ENCODE data around the gene SUB1. TPM values are rescaled to one million over a fixed set of nuclear protein-coding genes. Genes with fewer than 3 reads are reported as not detected.

The SUB1 gene
- polyA plus RNA-seq, 1 donor (not counting 4 experiments of a cell fraction or from before 2014, with no cell fraction given), result 432 TPM

GRCh38 chr5:32642276-32643002 lies 57.1 kb downstream of the SUB1 start:
- no peaks in the 10 kb centered on the region for H3K9me1 ChIP-seq (ENCODE audit: control insufficient read depth, extremely low read depth, insufficient read depth, low read length)
- no peaks in the 10 kb centered on the region for H3K9me3 ChIP-seq (ENCODE audit: control insufficient read depth, low read depth, low read length)
- H3K4me1 ChIP-seq (ENCODE audit: control insufficient read depth, extremely low read depth, insufficient read depth, low read length), result peaks cover 12% of the 10 kb centered on the region
- H3K4me2 ChIP-seq (ENCODE audit: control insufficient read depth, extremely low read depth, insufficient read depth, low read depth, low read length), result peak overlapping the region; percentile 69
- DNase-seq (ENCODE audit: low read depth, low spot score) (no peak), FAIRE-seq (peak; percentile 55)
- H3K79me2 ChIP-seq (ENCODE audit: control insufficient read depth, insufficient read depth, low read length), result no peaks in the 10 kb centered on the region
- peak overlapping the region in 1 of 3 experiments; percentile 13 for H3K4me3 ChIP-seq (ENCODE audit: control insufficient read depth in 2 of 3, extremely low read depth in 1 of 3, insufficient read depth in 2 of 3, low read depth in 1 of 3, low read length in 3 of 3)
- no peaks in the 10 kb centered on the region for H3K27me3 ChIP-seq (ENCODE audit: control insufficient read depth, extremely low read depth, insufficient read depth, low read length)
- peak overlapping the region; percentile 35 for H3K27ac ChIP-seq (ENCODE audit: control insufficient read depth, insufficient read depth, low read length)
- dilution Hi-C loops (cut with MboI; ENCODE audit: extremely low pct_ligation_motif_present, low sequenced_read_pairs), result no loop called here
- no peak overlapping the region for H3K9ac ChIP-seq (ENCODE audit: control insufficient read depth, extremely low read depth, insufficient read depth, low read length)
- H3K36me3 ChIP-seq (ENCODE audit: control insufficient read depth in 2 of 2, extremely low read depth in 1 of 2, insufficient read depth in 2 of 2, low read length in 2 of 2), result no peaks in the 10 kb centered on the region
- H4K20me1 ChIP-seq (ENCODE audit: control insufficient read depth, extremely low read depth, insufficient read depth, low read length), result no peaks in the 10 kb centered on the region
- peak overlapping the region; percentile 21 for H2AFZ ChIP-seq (ENCODE audit: control insufficient read depth, low read length)
- TF ChIP-seq CTCF (optimal IDR thresholded peaks at IDR 0.05 in 1 of 3, IDR thresholded peaks at IDR 0.05 in 1 of 3, conservative IDR thresholded peaks at IDR 0.05 in 1 of 3; ENCODE audit: extremely low read depth in 1 of 3, insufficient read depth in 2 of 3, low read length in 3 of 3) (no peak), EZH2 (IDR thresholded peaks at IDR 0.05; ENCODE audit: low read length) (no peak)

GRCh38 chr5:32645246-32645645 lies 59.9 kb downstream of the SUB1 start:
- H3K9me3 ChIP-seq (ENCODE audit: control insufficient read depth, low read depth, low read length), result no peaks in the 10 kb centered on the region
- dilution Hi-C loops (cut with MboI; ENCODE audit: extremely low pct_ligation_motif_present, low sequenced_read_pairs), result no loop called here
- DNase-seq (ENCODE audit: low read depth, low spot score) (no peak), FAIRE-seq (no peak)
- H3K4me2 ChIP-seq (ENCODE audit: control insufficient read depth, extremely low read depth, insufficient read depth, low read depth, low read length), result no peak overlapping the region
- no peaks in the 10 kb centered on the region for H3K27me3 ChIP-seq (ENCODE audit: control insufficient read depth, extremely low read depth, insufficient read depth, low read length)
- H3K27ac ChIP-seq (ENCODE audit: control insufficient read depth, insufficient read depth, low read length), result no peak overlapping the region
- no peak overlapping the region for H3K4me3 ChIP-seq (ENCODE audit: control insufficient read depth in 2 of 3, extremely low read depth in 1 of 3, insufficient read depth in 2 of 3, low read depth in 1 of 3, low read length in 3 of 3)
- H3K9me1 ChIP-seq (ENCODE audit: control insufficient read depth, extremely low read depth, insufficient read depth, low read length), result no peaks in the 10 kb centered on the region
- H2AFZ ChIP-seq (ENCODE audit: control insufficient read depth, low read length), result no peak overlapping the region
- no peak for TF ChIP-seq CTCF (optimal IDR thresholded peaks at IDR 0.05 in 1 of 3, IDR thresholded peaks at IDR 0.05 in 1 of 3, conservative IDR thresholded peaks at IDR 0.05 in 1 of 3; ENCODE audit: extremely low read depth in 1 of 3, insufficient read depth in 2 of 3, low read length in 3 of 3)
- TF ChIP-seq EZH2 (IDR thresholded peaks at IDR 0.05; ENCODE audit: low read length), result no peak
- H4K20me1 ChIP-seq (ENCODE audit: control insufficient read depth, extremely low read depth, insufficient read depth, low read length), result no peaks in the 10 kb centered on the region
- peaks cover 8% of the 10 kb centered on the region for H3K4me1 ChIP-seq (ENCODE audit: control insufficient read depth, extremely low read depth, insufficient read depth, low read length)
- H3K9ac ChIP-seq (ENCODE audit: control insufficient read depth, extremely low read depth, insufficient read depth, low read length), result no peak overlapping the region
- no peaks in the 10 kb centered on the region for H3K79me2 ChIP-seq (ENCODE audit: control insufficient read depth, insufficient read depth, low read length)
- no peaks in the 10 kb centered on the region for H3K36me3 ChIP-seq (ENCODE audit: control insufficient read depth in 2 of 2, extremely low read depth in 1 of 2, insufficient read depth in 2 of 2, low read length in 2 of 2)

Measured in keratinocyte (primary cell).